Measurements from ENCODE around the gene CFAP70. TPM values are rescaled to one million over a fixed set of nuclear protein-coding genes. Genes with fewer than 3 reads are reported as not detected.
A peak's percentile ranks its signal among the peaks of the same experiment; 100 is the strongest.

Gene CFAP70
- total RNA-seq, 3 donors from 2014 or later, result 0.28 to 0.43 (median 0.37) TPM

DNA sequence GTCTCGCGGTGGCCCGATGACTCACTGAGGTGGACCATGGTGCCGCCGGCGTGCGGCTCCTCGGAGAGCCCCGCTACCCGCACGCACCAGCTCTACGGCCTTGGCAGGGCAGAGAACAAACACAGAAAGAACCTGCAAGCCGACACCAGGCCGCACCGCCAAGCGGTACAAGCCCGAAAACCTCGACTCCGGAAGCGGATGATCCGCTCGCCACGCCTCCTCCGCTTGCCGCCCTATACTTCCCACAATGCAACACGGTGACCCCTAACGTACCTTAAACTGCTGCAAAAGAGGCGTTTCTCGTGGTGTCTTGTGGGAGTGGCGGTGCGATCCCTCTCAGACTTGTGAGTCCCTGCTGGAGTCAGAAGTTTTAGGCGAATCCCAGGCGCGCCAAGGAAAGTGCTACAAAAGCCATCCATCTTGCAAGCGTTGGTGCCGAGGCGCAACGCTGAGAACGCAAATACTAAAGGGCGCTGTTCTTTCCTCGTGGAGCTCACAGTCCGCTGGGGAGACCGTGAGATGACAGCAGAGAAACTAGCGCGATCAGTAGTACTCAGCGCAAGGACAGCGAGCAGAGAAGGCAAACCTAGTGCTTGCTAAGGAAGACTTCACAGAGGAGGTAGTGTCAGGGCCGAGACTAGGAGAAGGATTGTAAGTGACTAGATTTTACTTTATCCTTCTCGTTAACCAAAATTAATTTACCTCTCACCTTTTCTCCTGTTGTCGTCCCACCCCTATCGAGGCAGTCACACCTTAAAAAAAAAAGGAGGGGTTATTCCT, 106.0 kb downstream of the CFAP70 start, which contains the start of gene MRPS16:
Gene MRPS16, minus strand, starts transcription at position 200 of the 780 bp plus-strand sequence. Its CDS starts 162 bp downstream, at position 38.
- H3K27me3 Mint-ChIP-seq (ENCODE audit: low read depth), result no peaks in the 10 kb centered on the region
- H3K4me3 Mint-ChIP-seq, result peak within 1 kb of the TSS; percentile 98
- DNase-seq (peak; percentile 84), ATAC-seq (peak; percentile 85 to 87)
- H3K4me1 Mint-ChIP-seq (ENCODE audit: low read depth), result peaks cover 27% of the 10 kb centered on the region
- no peaks in the 10 kb centered on the region for H3K9me3 Mint-ChIP-seq
- peaks cover 15% of the 10 kb centered on the region for H3K36me3 Mint-ChIP-seq (ENCODE audit: insufficient read depth)

DNA sequence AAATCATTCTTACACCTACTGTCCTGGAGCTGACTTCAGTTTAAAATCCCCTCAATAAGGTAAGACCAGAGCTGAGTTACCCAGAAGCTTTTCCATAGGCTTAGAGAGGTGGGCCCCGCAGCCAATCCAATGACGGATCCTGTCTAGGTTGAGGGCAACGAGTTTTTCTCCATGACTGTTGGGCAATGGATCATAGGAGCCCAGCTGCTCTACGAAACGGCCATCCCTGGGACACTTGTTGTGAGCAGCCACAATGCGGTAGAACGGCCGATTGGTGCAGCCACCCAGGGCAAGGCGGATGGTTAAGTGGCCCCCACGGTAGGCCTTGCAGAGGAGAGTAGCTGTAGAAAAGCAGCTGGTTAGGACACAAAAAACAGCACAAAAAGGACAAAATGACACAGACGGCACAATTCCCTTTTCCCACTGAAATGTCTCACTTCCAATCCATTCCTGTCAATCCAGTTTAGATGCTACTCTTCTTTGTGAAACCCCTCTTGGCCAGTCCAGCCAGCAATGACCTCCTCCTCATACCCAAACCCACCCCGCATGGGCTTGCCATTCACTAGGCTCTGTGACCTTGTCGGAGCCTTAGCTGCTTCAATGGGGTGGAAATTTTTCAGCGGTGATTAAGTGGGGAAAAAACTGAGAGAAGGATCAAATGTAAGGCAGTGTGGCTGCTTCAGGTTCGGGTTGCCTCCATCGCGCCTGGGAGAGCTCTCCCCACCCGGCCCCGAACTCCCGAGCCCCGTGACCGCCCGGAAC, 106.8 kb downstream of the CFAP70 start:
- ATAC-seq (peak; percentile 68 to 69), DNase-seq (no peak)
- H3K27me3 Mint-ChIP-seq (ENCODE audit: low read depth), result no peaks in the 10 kb centered on the region
- H3K9me3 Mint-ChIP-seq, result no peaks in the 10 kb centered on the region
- H3K4me3 Mint-ChIP-seq, result peak overlapping the region; percentile 98
- H3K4me1 Mint-ChIP-seq (ENCODE audit: low read depth), result peaks cover 29% of the 10 kb centered on the region
- H3K36me3 Mint-ChIP-seq (ENCODE audit: insufficient read depth), result peaks cover 15% of the 10 kb centered on the region

DNA sequence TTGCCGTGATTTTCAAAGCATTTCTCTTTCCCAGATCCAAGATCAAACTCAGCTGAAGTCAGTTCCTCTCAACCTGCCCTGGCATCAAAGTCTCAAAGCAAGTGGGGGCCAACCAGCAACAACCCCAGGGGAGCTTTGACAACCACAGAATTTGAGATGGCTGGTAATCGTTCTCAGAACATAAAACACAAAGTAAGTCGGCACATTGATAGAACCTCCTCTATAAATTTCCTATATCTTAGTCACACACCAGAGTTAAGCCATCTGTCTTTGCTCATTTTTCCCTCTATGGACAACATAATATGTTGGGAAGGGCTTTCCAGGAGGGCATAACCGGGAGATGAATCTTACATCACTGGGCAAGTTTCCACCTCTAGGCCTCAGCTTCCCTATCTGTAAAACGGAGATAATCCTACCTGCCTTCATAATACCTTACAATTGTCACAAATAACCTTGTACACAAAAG, 110.4 kb downstream of the CFAP70 start:
- Mint-ChIP-seq H3K9me3 (no peaks in the 10 kb centered on the region), H3K36me3 (ENCODE audit: insufficient read depth) (peaks cover 31% of the 10 kb centered on the region), H3K4me1 (ENCODE audit: low read depth) (peaks cover 57% of the 10 kb centered on the region), H3K27me3 (ENCODE audit: low read depth) (no peaks in the 10 kb centered on the region), H3K4me3 (peak overlapping the region; percentile 99)
- ATAC-seq, result no peak
- no peak for DNase-seq

DNA sequence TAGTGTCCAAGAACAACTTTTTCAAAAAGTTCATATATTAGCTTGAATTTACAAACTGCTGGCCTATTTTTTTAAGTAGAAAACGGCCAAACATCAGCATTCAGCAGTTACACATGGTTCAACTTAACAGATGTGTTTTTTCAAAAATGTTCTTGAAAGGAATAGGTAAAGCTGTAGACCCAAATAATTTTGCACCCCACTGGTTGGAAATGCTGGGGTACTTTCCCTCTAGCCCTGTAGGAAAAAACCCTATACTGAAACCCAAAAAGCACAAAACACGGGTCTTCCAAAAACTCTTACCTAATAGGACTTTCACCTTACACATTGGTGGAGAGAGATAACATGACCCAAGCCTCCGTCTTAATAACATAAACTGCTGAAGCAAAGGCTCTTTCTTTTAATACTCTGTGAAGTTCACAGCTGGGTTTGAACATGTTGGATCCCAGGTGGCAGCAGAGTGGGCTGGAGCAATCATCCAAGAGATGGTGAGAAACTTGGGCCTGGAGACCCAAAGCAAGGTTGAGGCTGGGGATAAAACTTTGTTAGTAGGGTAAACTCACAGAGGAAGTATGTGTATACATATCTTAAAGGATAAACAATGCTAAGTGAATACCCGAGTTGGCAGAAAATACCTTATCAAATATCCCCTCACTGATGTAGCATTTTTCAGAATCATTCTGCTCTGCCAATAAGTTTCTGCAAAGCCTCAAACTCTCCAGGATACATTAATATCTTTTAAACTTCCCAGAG, 111.0 kb downstream of the CFAP70 start:
- ATAC-seq, result no peak
- H3K4me3 Mint-ChIP-seq, result peak overlapping the region; percentile 99
- H3K36me3 Mint-ChIP-seq (ENCODE audit: insufficient read depth), result peaks cover 37% of the 10 kb centered on the region
- peaks cover 54% of the 10 kb centered on the region for H3K4me1 Mint-ChIP-seq (ENCODE audit: low read depth)
- H3K27me3 Mint-ChIP-seq (ENCODE audit: low read depth), result no peaks in the 10 kb centered on the region
- no peak for DNase-seq
- no peaks in the 10 kb centered on the region for H3K9me3 Mint-ChIP-seq

DNA sequence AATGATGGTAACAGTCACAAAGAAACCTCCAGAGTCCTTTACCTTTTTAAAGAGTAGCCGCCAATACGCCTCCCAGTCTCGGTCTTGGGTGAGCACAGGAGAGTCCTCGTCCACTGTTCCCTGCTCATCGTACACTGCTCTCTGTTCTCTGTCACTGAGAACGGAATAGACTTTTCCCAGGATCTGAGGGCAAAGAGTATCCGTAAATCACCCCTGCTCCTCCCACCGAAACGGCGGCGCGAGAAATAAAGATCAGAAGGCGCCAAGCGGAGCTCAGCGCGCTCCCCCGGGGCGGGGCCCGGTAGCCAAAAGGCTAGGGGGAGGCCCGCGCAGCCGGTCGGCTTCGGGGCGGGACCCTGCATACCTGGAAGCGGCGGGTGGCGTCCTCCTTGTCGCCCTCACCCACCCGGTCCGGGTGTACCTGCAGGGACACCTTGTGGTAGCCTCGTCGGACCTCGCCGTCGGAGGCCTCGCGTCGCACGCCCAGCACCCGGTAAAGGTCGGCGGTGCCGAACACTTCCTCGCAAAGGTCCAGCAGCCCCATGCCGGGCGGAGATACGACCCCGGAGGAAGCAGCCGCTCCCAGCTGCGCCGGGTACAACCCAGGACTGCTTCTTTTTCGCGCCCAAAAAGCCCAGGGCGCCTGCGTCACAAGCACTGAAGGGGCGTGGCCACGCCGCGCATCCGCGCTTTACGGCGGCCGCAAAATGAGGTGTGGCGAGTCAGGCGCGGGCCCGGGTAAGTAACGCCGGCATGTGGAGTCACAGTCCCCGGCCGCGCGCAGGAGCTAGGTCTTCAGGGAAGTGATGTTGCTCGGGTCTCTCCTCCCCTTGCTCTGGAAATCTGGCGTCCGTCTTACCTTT, 111.8 kb downstream of the CFAP70 start, which contains the start of gene DNAJC9:
Gene DNAJC9, minus strand, starts transcription at position 610 of the 863 bp plus-strand sequence. Its CDS starts 66 bp downstream, at position 544.
- H3K9me3 Mint-ChIP-seq, result no peaks in the 10 kb centered on the region
- H3K4me1 Mint-ChIP-seq (ENCODE audit: low read depth), result peaks cover 53% of the 10 kb centered on the region
- H3K36me3 Mint-ChIP-seq (ENCODE audit: insufficient read depth), result peaks cover 41% of the 10 kb centered on the region
- ATAC-seq (peak; percentile 92 to 95), DNase-seq (peak; percentile 97)
- H3K27me3 Mint-ChIP-seq (ENCODE audit: low read depth), result no peaks in the 10 kb centered on the region
- peak within 1 kb of the TSS; percentile 99 for H3K4me3 Mint-ChIP-seq

DNA sequence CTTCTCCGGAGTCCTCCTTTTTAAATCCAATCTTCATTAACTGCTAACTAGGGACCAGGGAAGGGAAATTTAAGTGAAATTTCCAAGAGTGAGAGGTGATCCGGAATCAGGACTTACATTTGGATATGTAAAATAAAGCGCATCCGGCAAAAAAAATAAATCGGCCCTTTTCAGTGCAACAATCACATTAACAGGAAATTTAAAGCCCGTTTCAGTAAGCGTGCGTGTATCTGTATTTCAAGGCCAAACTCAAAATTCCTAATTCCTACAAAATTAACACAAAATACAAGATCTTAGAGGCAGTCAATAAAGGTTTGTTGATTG, 112.4 kb downstream of the CFAP70 start:
- ATAC-seq (no peak), DNase-seq (no peak)
- peaks cover 40% of the 10 kb centered on the region for H3K36me3 Mint-ChIP-seq (ENCODE audit: insufficient read depth)
- H3K4me1 Mint-ChIP-seq (ENCODE audit: low read depth), result peaks cover 51% of the 10 kb centered on the region
- H3K9me3 Mint-ChIP-seq, result no peaks in the 10 kb centered on the region
- peak overlapping the region; percentile 99 for H3K4me3 Mint-ChIP-seq
- H3K27me3 Mint-ChIP-seq (ENCODE audit: low read depth), result no peaks in the 10 kb centered on the region

DNA sequence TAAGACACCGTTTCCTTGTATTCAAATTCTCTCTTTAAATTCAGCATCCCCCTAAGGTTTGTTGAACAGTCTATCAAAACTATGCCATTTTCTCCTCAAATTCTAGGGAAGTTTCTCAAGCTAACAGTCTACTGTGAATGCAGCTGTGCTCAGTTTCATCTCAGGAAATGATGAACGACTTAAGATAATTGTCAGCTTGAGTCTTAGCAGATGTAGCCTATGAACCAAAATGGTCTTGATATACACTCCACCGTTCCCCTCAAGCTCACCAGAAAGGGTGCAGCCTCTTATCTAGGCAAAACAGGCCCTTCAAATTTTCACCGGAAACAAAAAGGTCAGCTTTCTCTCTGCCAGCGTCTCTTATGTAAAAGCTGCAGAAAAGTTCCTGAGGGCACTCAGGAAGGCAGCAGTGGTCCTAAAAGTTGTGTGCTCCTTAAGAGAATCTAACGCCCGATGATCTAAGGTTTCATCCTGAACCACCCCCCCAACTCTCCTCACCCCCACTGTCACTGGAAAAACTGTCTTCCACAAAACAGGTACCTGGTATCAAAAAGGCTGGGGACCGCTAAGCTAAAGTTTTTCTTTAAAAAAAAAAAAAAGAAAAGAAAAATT, 113.7 kb downstream of the CFAP70 start:
- H3K4me3 Mint-ChIP-seq, result peak overlapping the region; percentile 99
- no peaks in the 10 kb centered on the region for H3K9me3 Mint-ChIP-seq
- ATAC-seq (no peak), DNase-seq (no peak)
- peaks cover 41% of the 10 kb centered on the region for H3K36me3 Mint-ChIP-seq (ENCODE audit: insufficient read depth)
- H3K27me3 Mint-ChIP-seq (ENCODE audit: low read depth), result no peaks in the 10 kb centered on the region
- H3K4me1 Mint-ChIP-seq (ENCODE audit: low read depth), result peaks cover 41% of the 10 kb centered on the region

DNA sequence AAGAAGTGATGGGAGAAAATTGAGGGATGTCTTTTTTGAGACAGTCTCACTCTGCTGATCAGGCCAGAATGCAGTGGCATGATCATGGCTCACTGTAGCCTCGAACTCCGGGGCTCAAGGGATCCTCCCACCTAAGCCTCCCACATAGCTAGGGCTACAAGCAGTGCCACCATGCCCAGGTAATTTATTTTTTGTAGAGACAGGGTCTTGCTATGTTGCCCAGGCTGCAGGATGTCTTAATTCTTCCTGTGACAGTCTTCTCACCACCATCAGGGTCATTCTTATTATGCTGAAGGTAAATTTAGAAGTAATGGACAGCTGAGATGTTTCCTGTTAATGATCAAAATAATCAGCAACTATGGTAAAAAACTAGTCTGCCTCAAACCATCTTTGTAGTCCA, 118.8 kb downstream of the CFAP70 start:
- H3K27me3 Mint-ChIP-seq (ENCODE audit: low read depth), result no peaks in the 10 kb centered on the region
- DNase-seq, result no peak
- H3K4me3 Mint-ChIP-seq, result no peak overlapping the region
- no peaks in the 10 kb centered on the region for H3K9me3 Mint-ChIP-seq
- ATAC-seq, result no peak
- peaks cover 14% of the 10 kb centered on the region for H3K4me1 Mint-ChIP-seq (ENCODE audit: low read depth)
- peaks cover 38% of the 10 kb centered on the region for H3K36me3 Mint-ChIP-seq (ENCODE audit: insufficient read depth)

DNA sequence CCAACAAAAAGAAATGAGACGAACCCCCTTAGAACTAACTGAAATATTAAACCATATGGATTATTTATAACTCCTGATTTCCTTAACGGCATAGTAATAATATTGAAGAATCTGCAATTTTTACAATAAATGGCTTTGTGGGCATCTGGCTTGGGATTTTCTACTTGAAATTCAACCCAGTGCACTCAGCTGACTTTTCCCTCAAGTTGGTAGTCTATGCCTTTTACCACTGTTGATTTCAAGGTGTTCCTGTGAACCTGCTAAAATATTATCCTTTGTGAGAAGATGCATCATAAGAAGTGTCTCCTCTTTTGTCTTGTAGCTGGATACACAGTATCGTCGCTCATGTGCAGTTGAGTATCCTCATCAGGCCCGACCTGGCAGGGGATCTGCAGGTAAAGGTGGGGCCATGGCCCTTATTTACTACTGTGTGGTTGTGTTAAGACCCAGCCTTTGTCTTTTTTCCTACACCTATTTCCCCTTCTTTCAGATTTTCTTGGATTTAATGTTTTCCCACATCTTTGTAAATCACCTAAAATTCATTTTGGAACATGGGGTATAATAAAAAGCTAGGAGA, 119.6 kb downstream of the CFAP70 start:
- Mint-ChIP-seq H3K27me3 (ENCODE audit: low read depth) (no peaks in the 10 kb centered on the region), H3K9me3 (no peaks in the 10 kb centered on the region), H3K36me3 (ENCODE audit: insufficient read depth) (peaks cover 31% of the 10 kb centered on the region), H3K4me3 (no peak overlapping the region), H3K4me1 (ENCODE audit: low read depth) (peaks cover 7% of the 10 kb centered on the region)
- DNase-seq, result no peak
- ATAC-seq, result no peak

DNA sequence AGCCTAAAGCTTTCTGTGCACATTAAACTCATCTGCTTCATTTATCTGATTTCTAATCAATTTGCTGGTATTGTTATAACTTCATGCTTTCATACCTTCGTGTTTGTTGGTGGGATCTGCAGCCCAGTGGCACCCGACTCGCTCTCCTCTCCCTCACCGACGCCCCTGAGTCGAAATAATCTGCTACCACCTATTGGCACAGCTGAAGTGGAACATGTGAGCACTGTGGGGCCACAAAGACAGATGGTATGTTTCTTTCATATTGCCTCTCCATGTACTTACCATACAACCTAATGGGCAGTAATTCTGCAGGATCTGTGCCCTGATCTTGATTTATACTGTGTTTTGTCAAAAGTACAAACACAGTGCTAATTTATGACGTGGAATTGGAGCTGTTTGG, 124.0 kb downstream of the CFAP70 start:
- H3K4me1 Mint-ChIP-seq (ENCODE audit: low read depth), result no peaks in the 10 kb centered on the region
- no peak for DNase-seq
- no peak overlapping the region for H3K4me3 Mint-ChIP-seq
- H3K9me3 Mint-ChIP-seq, result no peaks in the 10 kb centered on the region
- H3K27me3 Mint-ChIP-seq (ENCODE audit: low read depth), result no peaks in the 10 kb centered on the region
- no peak for ATAC-seq
- peaks cover 15% of the 10 kb centered on the region for H3K36me3 Mint-ChIP-seq (ENCODE audit: insufficient read depth)

DNA sequence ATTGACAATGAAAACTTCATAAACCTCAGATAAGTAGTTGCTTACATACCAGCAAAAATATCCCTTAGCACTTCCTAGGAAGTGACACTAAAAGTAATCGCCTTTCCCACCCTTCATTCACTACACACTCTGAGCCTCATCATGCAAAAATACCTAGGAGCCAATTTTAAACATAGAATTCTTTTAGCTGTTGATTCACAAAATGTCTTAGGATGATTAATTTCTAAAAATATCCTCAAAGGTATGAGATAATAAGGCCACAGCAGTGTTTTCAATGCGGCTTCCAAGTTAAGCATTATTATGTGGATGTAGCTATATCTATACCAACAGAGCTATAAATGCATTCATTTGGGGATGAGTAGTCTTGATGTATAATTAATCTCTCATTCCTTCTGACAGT, 124.8 kb downstream of the CFAP70 start:
- H3K27me3 Mint-ChIP-seq (ENCODE audit: low read depth), result no peaks in the 10 kb centered on the region
- no peaks in the 10 kb centered on the region for H3K9me3 Mint-ChIP-seq
- H3K4me3 Mint-ChIP-seq, result no peak overlapping the region
- no peak for DNase-seq
- H3K36me3 Mint-ChIP-seq (ENCODE audit: insufficient read depth), result peaks cover 14% of the 10 kb centered on the region
- ATAC-seq, result no peak
- H3K4me1 Mint-ChIP-seq (ENCODE audit: low read depth), result no peaks in the 10 kb centered on the region

DNA sequence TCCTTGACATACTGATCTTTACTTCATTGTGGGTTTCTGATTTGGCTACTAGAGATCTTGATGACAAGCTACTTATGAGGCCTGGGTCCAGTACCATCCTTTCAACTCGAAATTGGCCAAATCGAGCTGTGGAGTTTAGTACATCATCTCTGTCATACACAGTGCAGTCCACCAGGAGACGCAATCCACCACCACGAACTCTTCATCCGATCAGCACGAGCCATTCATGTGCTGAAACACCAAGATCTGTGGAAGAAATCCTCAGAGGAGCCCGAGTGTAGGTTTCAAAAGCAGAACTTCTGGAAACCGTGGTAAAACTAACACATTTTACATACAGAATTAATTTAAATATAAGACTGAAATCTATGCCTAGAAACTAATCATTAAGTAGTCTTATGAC, 125.8 kb downstream of the CFAP70 start:
- no peak for ATAC-seq
- no peak overlapping the region for H3K4me3 Mint-ChIP-seq
- DNase-seq, result no peak
- H3K27me3 Mint-ChIP-seq (ENCODE audit: low read depth), result no peaks in the 10 kb centered on the region
- no peaks in the 10 kb centered on the region for H3K9me3 Mint-ChIP-seq
- H3K36me3 Mint-ChIP-seq (ENCODE audit: insufficient read depth), result peaks cover 14% of the 10 kb centered on the region
- no peaks in the 10 kb centered on the region for H3K4me1 Mint-ChIP-seq (ENCODE audit: low read depth)

DNA sequence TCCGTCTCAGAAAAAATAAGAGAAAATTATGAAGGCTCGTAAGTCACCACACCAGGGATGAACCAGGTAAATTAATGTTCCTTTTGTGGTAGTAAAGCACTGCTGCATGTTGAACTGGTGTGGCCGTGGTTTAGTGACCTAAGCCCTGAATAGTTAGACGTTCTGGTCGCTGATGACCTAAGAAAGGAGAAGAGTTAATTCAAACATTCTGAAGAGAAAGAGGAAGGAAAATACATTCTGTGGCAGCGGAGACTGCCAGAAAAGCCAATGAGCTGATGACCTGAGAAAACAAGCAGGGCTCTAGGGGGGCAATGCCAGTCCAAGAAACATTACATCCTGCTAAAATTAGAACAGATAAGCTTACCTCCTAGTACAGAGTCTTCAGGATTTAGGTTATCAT, 129.1 kb downstream of the CFAP70 start:
- no peaks in the 10 kb centered on the region for H3K4me1 Mint-ChIP-seq (ENCODE audit: low read depth)
- ATAC-seq (no peak), DNase-seq (no peak)
- H3K4me3 Mint-ChIP-seq, result no peak overlapping the region
- no peaks in the 10 kb centered on the region for H3K27me3 Mint-ChIP-seq (ENCODE audit: low read depth)
- peaks cover 13% of the 10 kb centered on the region for H3K36me3 Mint-ChIP-seq (ENCODE audit: insufficient read depth)
- H3K9me3 Mint-ChIP-seq, result no peaks in the 10 kb centered on the region
